Measurements from ENCODE around the gene BRD8.

DNA sequence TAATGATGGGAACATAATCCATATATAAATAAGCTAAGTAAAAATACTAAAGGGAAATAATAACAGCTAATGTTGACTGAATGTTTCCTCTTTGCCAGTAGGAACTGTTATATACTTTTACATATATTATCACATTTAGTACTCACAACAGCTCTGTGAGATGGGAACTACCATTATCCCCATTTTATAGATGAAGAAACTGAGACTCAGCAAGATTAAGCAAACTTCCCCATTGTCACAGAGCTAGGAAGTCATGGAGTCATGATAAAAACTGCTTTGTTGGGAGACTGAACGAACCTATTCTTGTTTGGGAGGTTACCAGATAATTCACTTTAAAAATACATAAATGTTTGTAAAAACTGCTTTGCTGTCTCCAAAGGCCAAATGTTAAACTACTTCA, 71.2 kb downstream of the BRD8 start:
- TF ChIP-seq, protein P1, sequence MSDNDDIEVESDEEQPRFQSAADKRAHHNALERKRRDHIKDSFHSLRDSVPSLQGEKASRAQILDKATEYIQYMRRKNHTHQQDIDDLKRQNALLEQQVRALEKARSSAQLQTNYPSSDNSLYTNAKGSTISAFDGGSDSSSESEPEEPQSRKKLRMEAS (IDR thresholded peaks at IDR 0.05; ENCODE audit: low read depth) = no peak
- TF ChIP-seq, protein P2, sequence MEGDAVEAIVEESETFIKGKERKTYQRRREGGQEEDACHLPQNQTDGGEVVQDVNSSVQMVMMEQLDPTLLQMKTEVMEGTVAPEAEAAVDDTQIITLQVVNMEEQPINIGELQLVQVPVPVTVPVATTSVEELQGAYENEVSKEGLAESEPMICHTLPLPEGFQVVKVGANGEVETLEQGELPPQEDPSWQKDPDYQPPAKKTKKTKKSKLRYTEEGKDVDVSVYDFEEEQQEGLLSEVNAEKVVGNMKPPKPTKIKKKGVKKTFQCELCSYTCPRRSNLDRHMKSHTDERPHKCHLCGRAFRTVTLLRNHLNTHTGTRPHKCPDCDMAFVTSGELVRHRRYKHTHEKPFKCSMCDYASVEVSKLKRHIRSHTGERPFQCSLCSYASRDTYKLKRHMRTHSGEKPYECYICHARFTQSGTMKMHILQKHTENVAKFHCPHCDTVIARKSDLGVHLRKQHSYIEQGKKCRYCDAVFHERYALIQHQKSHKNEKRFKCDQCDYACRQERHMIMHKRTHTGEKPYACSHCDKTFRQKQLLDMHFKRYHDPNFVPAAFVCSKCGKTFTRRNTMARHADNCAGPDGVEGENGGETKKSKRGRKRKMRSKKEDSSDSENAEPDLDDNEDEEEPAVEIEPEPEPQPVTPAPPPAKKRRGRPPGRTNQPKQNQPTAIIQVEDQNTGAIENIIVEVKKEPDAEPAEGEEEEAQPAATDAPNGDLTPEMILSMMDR (IDR thresholded peaks at IDR 0.05) = no peak
- TF ChIP-seq YY1 (IDR thresholded peaks at IDR 0.05; ENCODE audit: low read depth) (no peak), RAD21 (IDR thresholded peaks at IDR 0.05; ENCODE audit: low read length) (no peak), FOXJ3 (CRISPR knock-in tag; IDR thresholded peaks at IDR 0.05) (no peak), RFX5 (IDR thresholded peaks at IDR 0.05; ENCODE audit: low read length) (no peak), SIN3A (IDR thresholded peaks at IDR 0.05; ENCODE audit: borderline replicate concordance, low read depth, low read length) (no peak), MXI1 (IDR thresholded peaks at IDR 0.05; ENCODE audit: low read depth, low read length) (no peak), POLR2AphosphoS5 (IDR thresholded peaks at IDR 0.05; ENCODE audit: low read depth, low read length) (no peak), EP300 (IDR thresholded peaks at IDR 0.05; ENCODE audit: borderline replicate concordance in 1 of 2, low read depth in 1 of 2, low read length in 1 of 2) (no peak)
- TF ChIP-seq, protein P3, sequence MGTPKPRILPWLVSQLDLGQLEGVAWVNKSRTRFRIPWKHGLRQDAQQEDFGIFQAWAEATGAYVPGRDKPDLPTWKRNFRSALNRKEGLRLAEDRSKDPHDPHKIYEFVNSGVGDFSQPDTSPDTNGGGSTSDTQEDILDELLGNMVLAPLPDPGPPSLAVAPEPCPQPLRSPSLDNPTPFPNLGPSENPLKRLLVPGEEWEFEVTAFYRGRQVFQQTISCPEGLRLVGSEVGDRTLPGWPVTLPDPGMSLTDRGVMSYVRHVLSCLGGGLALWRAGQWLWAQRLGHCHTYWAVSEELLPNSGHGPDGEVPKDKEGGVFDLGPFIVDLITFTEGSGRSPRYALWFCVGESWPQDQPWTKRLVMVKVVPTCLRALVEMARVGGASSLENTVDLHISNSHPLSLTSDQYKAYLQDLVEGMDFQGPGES (IDR thresholded peaks at IDR 0.05; ENCODE audit: low read depth, low read length) = no peak
